Psoas muscle (tissue), 8 donors: ENCODE results near the gene FAF2. TPM values are rescaled to one million over a fixed set of nuclear protein-coding genes. Genes with fewer than 3 reads are reported as not detected.
"Not testable (repeated sequence)": the region's sequence is repeated elsewhere in the genome, so short reads cannot be mapped to it uniquely, and the experiment has no call there.

Experiments used
- ATAC-seq, 4 donors: fragments of 200-7000 bp; cut with Tn5 transposase; one replicate each; pipeline ENCODE4 v1.9.1; 2020; ENCODE audit warnings: moderate library complexity in 3 of 4, mild to moderate bottlenecking in 2 of 4
- DNase-seq, 2 donors: peaks; one replicate each; pipeline ENCODE4 v3.0.0-alpha.2; 2020
- H3K27ac ChIP-seq: fragments of 200-600 bp; one replicate; pipeline ENCODE4 v1.8.0; 2022
- H3K27me3 ChIP-seq, 3 donors: fragments of 200-600 bp in 1 of 3; one replicate each; pipeline versions ENCODE4 v1.6.1 to v1.8.0; 2013 to 2022; ENCODE audit warnings: low read length in 2 of 3, mild to moderate bottlenecking in 2 of 3, moderate library complexity in 1 of 3; ENCODE audit not compliant: insufficient read depth in 3 of 3
- H3K36me3 ChIP-seq, 2 donors: fragments of 200-600 bp in 1 of 2; one replicate each; pipeline versions ENCODE4 v1.6.1 to v1.8.0; 2013 to 2022; ENCODE audit warnings: low read depth in 1 of 2, mild to moderate bottlenecking in 1 of 2, moderate library complexity in 1 of 2; ENCODE audit not compliant: insufficient read depth in 1 of 2
- H3K4me1 ChIP-seq: fragments of 200-600 bp; one replicate; pipeline ENCODE4 v1.8.0; 2022
- H3K4me3 ChIP-seq: fragments of 200-600 bp; one replicate; pipeline ENCODE4 v1.8.0; 2022; ENCODE audit warnings: mild to moderate bottlenecking
- H3K9me3 ChIP-seq: fragments of 200-600 bp; one replicate; pipeline ENCODE4 v1.8.0; 2022
- WGBS, 3 donors: extraction: QIAGEN DNeasy Blood & Tissue Kit; methylation state at CpG; one replicate each; pipeline versions ENCODE4 v1.1.6 to v1.1.7; 2013; 5-methylcytosine and 5-hydroxymethylcytosine counted together
- intact Hi-C, 2 donors: fragments of 100-400 bp; cut with DNase I; formaldehyde crosslinking; loops; one replicate each; pipeline versions ENCODE4 v1.11.0 to v1.14.2; 2022
- polyA plus RNA-seq, 3 donors: library from polyadenylated mRNA; stranded (reverse); fragments of 200-250 nt; gene quantifications; one replicate each; pipeline ENCODE4 v1.2.3, GENCODE V29; 2013
- total RNA-seq, 4 donors: library from RNA; stranded (reverse); fragmentation: NEBNext Ultra II Directional in 2 of 4; extraction: Animal tissue kit (Norgen Biotek cat#: 25700) in 2 of 4; gene quantifications; one replicate each; pipeline versions ENCODE4 v1.2.1 to v1.2.4, GENCODE V29; 2021 to 2023
- TF ChIP-seq, protein P1 (sequence below): fragments of 200-600 bp; IDR thresholded peaks from one replicate; pipeline ENCODE4 v1.8.0; 2022; ENCODE audit warnings: antibody characterized with exemption
- donor health status: healthy with polysubstance abuse.
- donor health status: DM: no; HTN: no; CAD: no; lungs with moderate emphysema.
- donor health status: Bipolar disorder and iron deficiency.
- donor health status: healthy.
- donor health status: DM: yes; HTN: yes; CAD: no.
- donor health status: DM: no; HTN: no; CAD: no.
- donor health status: DM: no; HTN: no; CAD: no.
- donor health status: DM: yes; HTN: yes; CAD: no.

FAF2 gene
- total and polyA plus RNA-seq, 7 donors: 8.4 to 22.8 (median 14.7) TPM

DNA sequence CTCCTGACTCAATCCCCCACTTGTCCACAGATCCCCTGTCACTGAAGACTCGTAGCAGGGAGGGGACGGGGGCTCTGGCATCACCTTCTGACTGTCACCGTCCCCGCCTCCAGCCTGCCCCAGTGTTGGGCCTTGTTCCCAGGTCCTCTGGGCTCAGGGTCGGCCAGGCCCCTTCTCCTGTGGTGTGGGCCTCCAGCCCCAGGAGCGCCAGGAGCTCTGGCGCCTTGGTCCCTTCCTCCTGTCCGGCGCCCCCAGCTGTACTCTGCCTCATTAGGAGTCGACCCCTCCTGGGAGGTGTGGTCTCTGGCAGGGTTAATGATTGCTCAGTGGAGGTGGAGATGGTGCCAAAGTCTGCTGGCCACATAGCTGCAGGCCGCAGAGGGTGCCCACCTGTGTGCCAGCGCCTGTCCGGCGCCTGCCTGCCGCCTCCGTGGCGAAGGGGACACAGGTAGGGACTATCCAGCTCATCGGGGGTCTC is 100.8 kb downstream of the FAF2 start, which contains the start of gene CDHR2:
Gene CDHR2, plus strand, starts transcription at position 376 of the 478 bp plus-strand sequence. CDS start 16,011 bp downstream, outside the sequence.
- intact Hi-C loops: loop anchor here in 1 of 2 donors (10.0 kb wide), 1 partner anchor 134 kb away; the partner anchor contains the start of gene CLTB
- 73 to 80% (median 74%) methylated on average over 17 to 18 of the region's 18 CpGs for WGBS, 3 donors
- no peak for DNase-seq

DNA sequence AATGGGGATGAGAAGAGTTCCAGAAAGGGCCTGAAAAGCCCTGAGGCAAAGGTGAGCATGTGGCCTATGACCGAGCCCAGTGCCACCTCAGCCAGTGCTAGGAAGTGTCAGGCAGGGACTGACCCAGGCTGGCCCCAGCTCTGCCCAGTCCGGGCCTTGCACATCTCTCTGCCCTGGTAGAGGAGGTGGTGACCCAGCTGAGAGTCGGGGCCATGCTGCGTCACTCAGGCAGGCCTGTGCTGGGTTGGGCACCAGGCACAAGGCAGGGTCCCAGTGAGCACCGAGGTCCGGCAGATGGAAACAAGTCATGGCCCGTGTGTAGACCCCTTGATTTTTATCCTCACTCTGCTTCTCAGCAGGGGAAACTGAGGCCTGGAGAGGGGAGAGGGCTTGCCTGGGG is 101.7 kb downstream of the FAF2 start:
- peaks cover 4% of the 10 kb centered on the region for H3K4me1 ChIP-seq
- H3K4me3 ChIP-seq: no peak overlapping the region
- peaks cover 0 to 11% (median 5%) of the 10 kb centered on the region in 3 donors for H3K27me3 ChIP-seq
- ATAC-seq: no peak
- H3K9me3 ChIP-seq: no peaks in the 10 kb centered on the region
- intact Hi-C loops: loop anchor here in 1 of 2 donors (10.0 kb wide), 1 partner anchor 135 kb away; the partner anchor contains the start of gene CLTB
- no peak overlapping the region for H3K27ac ChIP-seq
- TF ChIP-seq, protein P1, sequence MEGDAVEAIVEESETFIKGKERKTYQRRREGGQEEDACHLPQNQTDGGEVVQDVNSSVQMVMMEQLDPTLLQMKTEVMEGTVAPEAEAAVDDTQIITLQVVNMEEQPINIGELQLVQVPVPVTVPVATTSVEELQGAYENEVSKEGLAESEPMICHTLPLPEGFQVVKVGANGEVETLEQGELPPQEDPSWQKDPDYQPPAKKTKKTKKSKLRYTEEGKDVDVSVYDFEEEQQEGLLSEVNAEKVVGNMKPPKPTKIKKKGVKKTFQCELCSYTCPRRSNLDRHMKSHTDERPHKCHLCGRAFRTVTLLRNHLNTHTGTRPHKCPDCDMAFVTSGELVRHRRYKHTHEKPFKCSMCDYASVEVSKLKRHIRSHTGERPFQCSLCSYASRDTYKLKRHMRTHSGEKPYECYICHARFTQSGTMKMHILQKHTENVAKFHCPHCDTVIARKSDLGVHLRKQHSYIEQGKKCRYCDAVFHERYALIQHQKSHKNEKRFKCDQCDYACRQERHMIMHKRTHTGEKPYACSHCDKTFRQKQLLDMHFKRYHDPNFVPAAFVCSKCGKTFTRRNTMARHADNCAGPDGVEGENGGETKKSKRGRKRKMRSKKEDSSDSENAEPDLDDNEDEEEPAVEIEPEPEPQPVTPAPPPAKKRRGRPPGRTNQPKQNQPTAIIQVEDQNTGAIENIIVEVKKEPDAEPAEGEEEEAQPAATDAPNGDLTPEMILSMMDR: no peak
- no peaks in the 10 kb centered on the region for H3K36me3 ChIP-seq
- DNase-seq: no peak
- 80 to 92% (median 86%) methylated on average over 7 of the region's 7 CpGs for WGBS, 3 donors

More for the DNA sequence above, 100.8 kb downstream of the FAF2 start, which contains the start of gene CDHR2:
- no peaks in the 10 kb centered on the region for H3K9me3 ChIP-seq
- H3K27ac ChIP-seq: no peak within 1 kb of the TSS
- ATAC-seq: no peak
- H3K36me3 ChIP-seq: no peaks in the 10 kb centered on the region
- H3K27me3 ChIP-seq: peaks cover 0 to 7% (median 3%) of the 10 kb centered on the region in 3 donors
- H3K4me1 ChIP-seq: peaks cover 7% of the 10 kb centered on the region
- TF ChIP-seq, protein P1: no peak
- no peak within 1 kb of the TSS for H3K4me3 ChIP-seq

DNA sequence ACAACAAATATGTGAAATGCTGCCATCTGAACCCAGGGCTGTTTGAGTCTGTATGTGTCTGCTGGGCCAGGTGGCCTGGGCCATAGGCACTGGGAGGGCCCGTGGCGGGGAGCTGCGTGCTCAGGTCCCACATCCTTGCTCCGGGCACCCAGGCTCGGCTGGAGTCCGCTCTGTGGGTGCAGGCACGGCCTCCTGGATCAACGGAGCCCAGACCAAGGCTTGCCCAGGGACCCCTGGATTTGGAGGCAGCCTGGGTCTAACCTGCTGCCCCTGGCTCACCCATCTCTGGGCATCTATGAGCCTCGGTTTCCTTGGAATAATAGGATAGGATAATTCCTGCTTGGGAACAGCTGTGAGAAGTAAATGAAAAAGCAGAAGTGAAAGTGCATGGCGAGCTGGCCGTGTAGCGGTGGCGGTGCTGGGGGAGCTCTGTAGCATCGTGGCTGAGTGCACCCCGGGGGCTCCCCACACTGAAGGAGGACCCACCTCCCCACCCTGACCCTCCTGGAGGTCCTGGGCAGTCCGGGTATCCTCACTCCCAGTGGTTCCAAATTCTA is 102.2 kb downstream of the FAF2 start:
- H3K4me3 ChIP-seq: no peak overlapping the region
- H3K36me3 ChIP-seq: no peaks in the 10 kb centered on the region
- DNase-seq (no peak), ATAC-seq (no peak)
- no peaks in the 10 kb centered on the region for H3K4me1 ChIP-seq
- no peak overlapping the region for H3K27ac ChIP-seq
- no peaks in the 10 kb centered on the region for H3K9me3 ChIP-seq
- intact Hi-C loops: no loop called here
- H3K27me3 ChIP-seq: peaks cover 0 to 12% (median 5%) of the 10 kb centered on the region in 3 donors
- WGBS, 3 donors: 64 to 70% (median 69%) methylated on average over 16 of the region's 16 CpGs
- TF ChIP-seq, protein P1: no peak

DNA sequence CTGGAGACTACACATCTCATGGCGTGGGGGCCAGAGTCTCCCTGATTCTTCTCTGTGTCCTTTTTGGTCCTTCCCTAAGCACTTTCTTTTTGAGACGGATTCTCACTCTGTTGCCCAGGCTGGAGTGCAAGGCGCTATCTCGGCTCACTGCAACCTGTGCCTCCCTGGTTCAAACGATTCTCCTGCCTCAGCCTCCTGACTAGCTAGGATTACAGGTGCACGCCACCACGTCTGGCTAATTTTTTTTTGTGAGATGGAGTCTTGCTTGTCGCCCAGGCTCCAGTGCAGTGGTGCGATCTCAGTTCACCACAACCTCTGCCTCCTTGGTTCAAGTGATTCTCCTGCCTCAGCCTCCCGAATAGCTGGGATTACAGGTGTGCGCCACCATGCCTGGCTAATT is 102.8 kb downstream of the FAF2 start:
- WGBS, 3 donors: 80 to 87% (median 85%) methylated on average over 11 of the region's 11 CpGs
- intact Hi-C loops, DNase-seq: not testable (repeated sequence)

DNA sequence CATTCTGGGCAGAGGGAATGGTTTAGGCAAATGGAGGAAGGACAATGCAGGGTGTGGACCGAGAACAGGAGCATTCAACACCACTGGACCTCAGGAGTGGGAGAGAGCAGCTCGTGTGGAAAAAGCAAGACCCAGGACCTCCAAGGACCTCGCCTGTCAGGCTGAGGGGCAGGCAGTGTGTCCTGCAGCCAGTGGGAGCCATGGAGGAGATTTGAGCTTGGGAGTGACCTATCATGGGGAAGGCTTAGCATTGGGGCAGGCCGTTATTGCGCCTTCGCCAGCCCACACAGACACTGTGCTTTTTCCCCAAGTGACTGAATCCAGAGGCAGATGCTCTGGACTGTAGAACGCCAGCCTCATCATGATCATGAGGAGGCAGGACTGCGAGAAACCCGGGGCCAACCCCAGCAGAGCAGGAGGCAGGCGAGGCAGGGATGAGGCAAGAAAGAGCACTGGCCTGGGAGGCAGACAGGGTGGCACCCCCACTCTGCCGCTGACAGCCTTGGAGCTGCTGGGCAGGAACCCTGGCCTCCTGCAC is 104.2 kb downstream of the FAF2 start:
- Histone ChIP-seq H3K27ac (no peak overlapping the region), H3K9me3 (no peaks in the 10 kb centered on the region), H3K36me3 (no peaks in the 10 kb centered on the region), H3K27me3 (peaks cover 0 to 12% (median 5%) of the 10 kb centered on the region in 3 donors), H3K4me1 (no peaks in the 10 kb centered on the region), H3K4me3 (no peak overlapping the region)
- 78 to 85% (median 79%) methylated on average over 11 of the region's 11 CpGs for WGBS, 3 donors
- ATAC-seq: no peak
- intact Hi-C loops: no loop called here
- no peak for DNase-seq
- TF ChIP-seq, protein P1: no peak

More for the DNA sequence above, 102.8 kb downstream of the FAF2 start:
- H3K4me3 ChIP-seq, ATAC-seq, H3K9me3 ChIP-seq, H3K36me3 ChIP-seq, H3K27ac ChIP-seq, H3K4me1 ChIP-seq: not testable (repeated sequence)
- H3K27me3 ChIP-seq: peaks cover 0 to 12% (median 5%) of the 10 kb centered on the region in 3 donors
